ENCODE measurements around the gene KCNJ10.

DNA sequence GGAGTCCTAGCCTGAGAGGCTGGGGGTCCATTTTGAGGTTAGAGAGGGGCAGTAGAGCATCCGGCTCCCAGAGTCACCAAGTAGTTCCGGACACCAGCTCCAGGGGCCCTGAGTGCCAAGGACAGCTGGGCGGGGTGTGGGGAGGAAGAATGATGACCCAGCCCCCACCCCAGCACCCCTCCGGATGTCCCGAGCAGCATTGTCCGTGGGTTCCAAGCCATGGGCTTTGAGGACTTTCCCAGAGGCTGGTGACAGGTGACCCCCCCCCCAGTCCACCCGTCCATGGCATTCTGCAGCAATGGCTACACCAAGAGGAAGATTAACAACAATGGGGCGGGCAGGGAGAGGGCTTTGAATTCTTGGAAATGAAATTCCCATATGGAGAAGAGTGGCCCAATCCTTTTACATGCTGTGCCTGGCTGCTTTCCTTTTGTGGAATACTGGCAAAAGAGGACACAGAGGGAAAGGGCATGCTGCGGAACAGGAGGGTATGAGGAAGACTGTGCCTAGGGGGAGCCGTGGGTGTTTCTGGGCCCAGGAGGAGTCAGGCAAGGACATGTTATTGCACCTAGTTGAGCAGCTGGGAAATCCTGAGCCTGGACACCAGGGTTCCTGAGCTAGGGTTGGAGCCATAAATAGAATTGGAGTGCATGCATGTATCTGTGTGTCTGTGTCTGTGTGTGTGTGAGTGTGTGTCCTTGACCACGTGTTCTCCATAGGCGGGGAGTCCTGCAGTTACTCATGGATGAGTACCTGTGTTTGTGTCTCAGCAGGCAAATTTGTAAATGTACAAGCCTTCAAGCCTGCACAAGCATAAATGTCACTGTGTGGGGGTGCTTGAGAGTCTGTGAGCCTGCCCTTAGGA lies 46.6 kb upstream of the KCNJ10 start:
- no peak for TF ChIP-seq CTCF (conservative IDR thresholded peaks at IDR 0.05; ENCODE audit: low read length)
- TF ChIP-seq EZH2phosphoT487 (IDR thresholded peaks at IDR 0.05; ENCODE audit: borderline replicate concordance) = no peak
